Activated naive CD8-positive, alpha-beta T cell treated with anti-CD3 and anti-CD28 coated beads, Interleukin-2, amount 50 U/mL, for 16 hours (primary cell): Measurements from ENCODE around the gene DTNA.

Experiments
- DNase-seq: peaks from one replicate; pipeline ENCODE4 v3.0.0-alpha.2; 2020; ENCODE audit warnings: low read depth, low spot score

The DTNA gene

GRCh38 chr18:34857320-34857719 lies 147.2 kb downstream of the DTNA start:
- DNase-seq = no peak

GRCh38 chr18:34858188-34858587 lies 148.1 kb downstream of the DTNA start:
- no peak for DNase-seq

- no peak for DNase-seq
Measured at GRCh38 chr18:34859496-34859895, 149.4 kb downstream of the DTNA start.

DNA sequence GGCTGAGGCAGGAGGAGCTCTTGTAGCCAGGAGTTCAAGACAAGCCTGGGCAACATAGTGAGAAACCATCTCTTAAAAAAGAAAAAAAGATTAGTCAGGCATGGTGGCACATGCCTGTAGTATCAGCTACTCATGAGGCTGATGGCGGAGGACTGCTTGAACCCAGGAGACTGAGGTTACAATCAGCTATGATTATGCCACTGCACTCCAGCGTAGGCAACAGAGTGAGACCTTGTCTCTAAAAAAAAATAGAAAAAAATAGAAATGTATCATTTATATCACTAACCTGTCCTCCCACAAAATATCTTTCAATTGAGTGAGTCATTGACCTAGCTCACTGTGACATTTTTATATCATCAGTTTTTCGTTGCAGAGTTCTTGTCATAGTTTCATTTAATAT lies 152.5 kb downstream of the DTNA start:
- DNase-seq = no peak

GRCh38 chr18:34863702-34864101 lies 153.6 kb downstream of the DTNA start:
- no peak for DNase-seq

- DNase-seq = no peak
Measured at GRCh38 chr18:34864836-34865497, 154.9 kb downstream of the DTNA start.

DNA sequence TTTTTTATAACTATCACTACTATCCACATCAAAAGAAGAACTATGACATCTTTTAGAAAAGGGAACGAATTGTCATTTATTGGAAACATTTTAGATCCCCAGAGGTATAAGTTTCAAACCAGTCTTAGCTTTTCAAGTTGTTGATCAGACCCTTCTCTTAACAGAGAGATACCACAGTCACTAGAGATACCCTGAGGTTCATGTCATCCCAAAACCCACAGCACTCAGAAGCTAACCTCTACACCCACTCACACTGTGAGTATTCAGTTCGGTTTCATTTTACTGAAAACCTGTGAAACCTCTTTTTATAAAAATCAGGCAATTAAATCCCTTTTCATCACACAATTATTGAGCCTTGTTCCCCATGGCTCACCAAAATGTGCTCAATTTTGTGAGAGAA lies 156.2 kb downstream of the DTNA start:
- no peak for DNase-seq

- no peak for DNase-seq
Measured at GRCh38 chr18:34866739-34867138, 156.6 kb downstream of the DTNA start.

DNA sequence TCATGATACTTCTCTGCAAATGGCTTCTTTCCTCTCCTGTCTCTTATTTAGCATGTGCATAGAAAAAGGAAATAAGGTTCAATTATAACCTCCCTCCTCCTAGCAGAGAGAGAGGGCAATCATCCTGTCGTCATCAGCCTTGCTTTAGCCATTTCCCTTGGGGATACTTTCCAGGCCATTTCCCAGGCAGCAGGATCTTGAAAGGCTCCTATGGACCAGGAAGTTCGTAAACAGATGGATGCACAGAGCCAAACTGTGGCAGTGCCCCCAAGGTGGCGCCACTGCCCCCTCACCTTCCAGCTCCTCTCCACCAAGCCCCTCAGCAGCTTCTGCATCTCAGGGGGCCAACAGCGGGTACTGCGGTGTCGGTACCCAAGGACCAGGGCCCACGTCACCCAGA lies 157.4 kb downstream of the DTNA start:
- no peak for DNase-seq

GRCh38 chr18:34870555-34871310 lies 160.6 kb downstream of the DTNA start:
- no peak for DNase-seq

DNA sequence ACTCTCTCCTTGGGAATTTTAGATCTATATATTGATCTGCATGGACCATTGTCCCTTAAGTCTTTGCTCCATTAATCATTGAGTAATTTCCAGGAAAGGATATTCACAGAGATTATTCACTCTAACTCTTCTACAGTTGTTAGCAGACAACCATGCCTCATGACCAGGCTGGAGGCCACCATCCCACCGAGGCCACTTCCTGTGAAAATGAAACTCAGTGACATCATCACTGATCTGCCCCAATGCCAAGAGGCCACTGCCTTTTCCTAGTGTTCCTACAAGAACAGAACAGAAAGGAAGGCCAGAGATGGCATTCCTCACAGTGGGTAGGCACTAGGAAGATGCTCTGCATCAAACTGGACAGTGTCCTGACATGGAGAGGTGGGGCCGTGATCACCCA lies 161.3 kb downstream of the DTNA start:
- no peak for DNase-seq

- no peak for DNase-seq
Measured at GRCh38 chr18:34872066-34872465, 162.0 kb downstream of the DTNA start.

DNA sequence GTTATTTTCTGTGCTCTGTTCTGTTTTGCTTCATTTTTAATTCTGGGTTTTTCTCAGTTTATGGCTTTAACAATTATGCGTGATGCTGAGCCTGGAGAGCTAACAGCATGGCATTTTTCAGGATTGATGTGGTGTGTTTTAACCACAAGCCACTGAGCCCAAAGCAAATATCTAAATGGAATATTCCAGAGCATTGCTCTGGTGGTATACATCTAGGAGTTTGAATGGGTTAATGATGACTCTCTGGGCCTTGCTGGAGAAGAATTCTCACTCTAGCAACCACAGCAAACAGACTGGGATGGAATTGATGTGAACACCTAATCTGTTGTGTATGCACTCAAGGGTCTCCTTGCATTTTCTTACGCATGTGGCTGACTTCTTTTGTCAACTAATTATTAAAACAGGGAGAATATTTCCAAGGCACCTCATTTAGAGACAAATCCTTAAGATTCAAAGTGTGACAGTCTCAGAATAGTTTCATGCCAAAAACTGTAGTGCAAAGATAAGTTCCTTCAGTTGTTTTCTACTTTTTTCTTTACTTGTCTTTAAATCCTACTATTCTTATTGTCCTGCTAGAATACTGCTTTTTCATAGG lies 164.0 kb downstream of the DTNA start:
- DNase-seq = no peak

GRCh38 chr18:34875150-34875549 lies 165.1 kb downstream of the DTNA start:
- DNase-seq = no peak

GRCh38 chr18:34880403-34880802 lies 170.3 kb downstream of the DTNA start:
- no peak for DNase-seq

DNA sequence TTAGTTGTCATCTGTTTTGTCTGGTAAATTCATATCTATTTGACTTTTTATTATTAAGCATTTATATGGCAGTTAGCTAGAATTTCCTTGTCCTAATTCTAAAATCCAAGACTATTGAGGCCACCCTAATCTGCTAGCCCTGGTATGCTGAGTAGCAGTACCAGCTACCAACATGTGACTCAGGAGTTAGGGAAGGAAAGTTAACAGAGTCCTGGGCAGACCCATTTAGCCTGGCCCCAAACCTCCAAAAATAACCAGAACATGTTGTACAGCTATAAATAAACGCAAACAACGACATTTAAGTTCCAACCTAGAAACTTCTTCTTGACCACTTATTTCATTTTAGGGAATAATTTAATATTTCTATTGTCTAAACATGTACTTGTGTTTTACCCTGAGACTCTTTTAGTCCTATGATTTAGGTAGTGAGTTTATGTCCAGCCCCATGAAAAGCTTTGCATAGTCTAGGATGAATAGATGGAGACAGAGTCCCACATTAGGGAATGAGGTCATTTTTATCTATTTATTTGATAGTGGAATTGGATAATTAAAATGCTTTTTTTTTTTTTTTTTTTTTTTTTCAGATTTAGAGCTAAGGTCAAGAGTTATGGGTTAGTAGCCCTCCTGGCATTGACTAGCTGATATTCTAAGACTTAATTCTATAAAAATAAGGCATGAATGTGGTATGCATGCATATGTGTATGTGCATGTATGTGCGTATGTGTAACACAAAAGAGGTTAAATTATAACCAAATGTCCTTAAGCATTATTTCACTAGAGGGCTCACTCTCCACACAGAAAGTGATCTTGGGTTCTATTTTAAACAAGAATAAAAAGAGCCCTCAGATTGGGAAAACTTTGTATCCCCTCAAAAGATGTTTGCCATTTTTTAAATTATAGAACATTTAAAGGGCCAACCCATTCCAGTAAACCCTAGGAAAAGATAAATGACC lies 171.1 kb downstream of the DTNA start:
- no peak for DNase-seq

DNA sequence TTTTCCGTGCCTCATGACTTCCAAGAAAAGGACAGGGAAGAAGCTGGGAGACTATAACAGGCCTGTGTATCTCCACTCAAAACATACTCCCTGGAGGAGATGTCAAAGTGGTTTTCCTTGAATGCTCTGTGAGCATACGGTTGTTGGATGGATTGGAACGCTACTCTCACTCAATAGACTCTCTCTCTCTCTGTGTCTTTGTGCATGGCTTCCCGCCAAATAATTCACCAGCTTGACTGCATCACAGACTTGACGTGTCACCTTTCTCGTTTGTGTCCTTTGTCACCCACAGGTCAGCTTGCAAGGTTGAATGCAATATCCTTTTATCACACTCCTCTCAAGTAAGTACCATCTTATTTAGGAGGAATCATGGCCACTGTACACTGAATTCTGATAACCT lies 174.3 kb downstream of the DTNA start:
- no peak for DNase-seq

DNA sequence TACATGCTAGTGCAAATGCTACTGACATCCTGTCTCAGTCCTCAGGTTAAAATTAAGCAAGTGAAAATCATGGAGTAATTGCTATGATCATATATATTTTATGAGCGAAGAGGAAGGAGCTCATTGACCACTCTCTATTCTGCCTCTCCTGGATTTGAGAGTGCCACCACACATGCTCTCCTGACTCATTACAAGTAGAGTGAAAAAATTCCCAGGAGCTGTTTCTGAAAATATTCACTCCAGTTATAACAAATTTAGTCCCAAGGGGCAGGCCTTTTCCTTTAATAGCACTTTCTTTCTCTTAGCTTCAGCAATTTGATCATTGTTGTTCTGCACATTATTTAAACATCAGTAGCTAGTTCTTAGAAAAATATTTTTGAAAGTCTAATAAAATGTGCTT lies 176.1 kb downstream of the DTNA start:
- no peak for DNase-seq

DNA sequence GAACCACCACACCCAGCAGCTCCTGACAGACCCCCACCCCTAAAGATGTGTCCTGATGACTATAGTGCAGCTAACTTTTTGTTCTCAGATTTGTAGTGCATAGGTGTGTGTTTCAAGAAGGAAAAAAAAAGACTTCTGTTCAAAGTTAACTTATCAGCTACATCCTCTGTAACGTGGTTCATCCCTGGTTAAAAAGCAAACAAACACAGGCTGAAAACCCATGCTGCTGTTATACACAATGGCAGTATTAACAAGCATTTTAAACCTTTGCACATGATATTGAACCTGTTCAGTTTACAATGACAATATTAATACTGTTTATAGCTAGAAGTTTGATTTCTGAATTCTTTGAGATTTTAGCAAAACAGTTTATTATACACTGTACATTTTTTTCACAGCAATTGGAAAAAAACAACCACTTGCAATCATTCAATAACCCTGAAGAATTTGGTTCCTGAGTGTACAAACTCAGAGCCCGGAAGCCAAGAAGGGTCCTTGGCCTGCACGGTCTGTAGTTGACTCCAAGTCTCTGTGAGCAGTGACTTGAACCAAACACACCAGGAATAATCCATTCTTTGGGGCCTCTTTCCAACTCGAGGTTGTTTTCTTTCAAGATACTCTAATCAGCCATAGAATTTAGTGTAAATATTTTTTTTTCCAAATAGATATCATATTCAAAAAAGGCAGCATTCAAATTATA lies 177.9 kb downstream of the DTNA start:
- no peak for DNase-seq

- DNase-seq = no peak
Measured at GRCh38 chr18:34890486-34891085, 180.5 kb downstream of the DTNA start.

DNA sequence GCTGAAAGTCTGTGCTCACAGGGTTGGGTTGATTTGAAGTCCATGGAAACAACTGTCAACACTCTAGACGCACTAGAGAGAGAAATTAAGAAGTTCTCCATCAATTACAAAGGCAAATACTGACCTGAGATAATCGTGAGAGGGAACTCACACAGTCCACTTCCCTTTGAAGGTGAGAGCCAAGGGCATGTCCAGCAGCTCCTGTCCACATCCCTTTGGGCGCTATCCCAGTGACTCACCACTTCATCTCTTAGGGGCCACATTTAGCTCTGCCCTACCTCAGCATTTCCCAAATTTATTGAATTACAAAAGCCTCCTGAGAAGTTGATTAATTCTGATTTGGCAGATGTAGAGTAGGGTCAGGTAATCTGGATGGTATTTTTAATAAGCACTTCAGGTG lies 182.3 kb downstream of the DTNA start:
- no peak for DNase-seq
